Activated T-cell treated with anti-CD3 and anti-CD28 coated beads for 48 hours (primary cell): ENCODE results near the gene TCERG1L.
"Not testable (repeated sequence)": the region's sequence is repeated elsewhere in the genome, so short reads cannot be mapped to it uniquely, and the experiment has no call there.

Experiments used
- DNase-seq: peaks from one replicate; pipeline ENCODE4 v3.0.0-alpha.2; 2020; ENCODE audit warnings: low read depth

TCERG1L gene

DNA sequence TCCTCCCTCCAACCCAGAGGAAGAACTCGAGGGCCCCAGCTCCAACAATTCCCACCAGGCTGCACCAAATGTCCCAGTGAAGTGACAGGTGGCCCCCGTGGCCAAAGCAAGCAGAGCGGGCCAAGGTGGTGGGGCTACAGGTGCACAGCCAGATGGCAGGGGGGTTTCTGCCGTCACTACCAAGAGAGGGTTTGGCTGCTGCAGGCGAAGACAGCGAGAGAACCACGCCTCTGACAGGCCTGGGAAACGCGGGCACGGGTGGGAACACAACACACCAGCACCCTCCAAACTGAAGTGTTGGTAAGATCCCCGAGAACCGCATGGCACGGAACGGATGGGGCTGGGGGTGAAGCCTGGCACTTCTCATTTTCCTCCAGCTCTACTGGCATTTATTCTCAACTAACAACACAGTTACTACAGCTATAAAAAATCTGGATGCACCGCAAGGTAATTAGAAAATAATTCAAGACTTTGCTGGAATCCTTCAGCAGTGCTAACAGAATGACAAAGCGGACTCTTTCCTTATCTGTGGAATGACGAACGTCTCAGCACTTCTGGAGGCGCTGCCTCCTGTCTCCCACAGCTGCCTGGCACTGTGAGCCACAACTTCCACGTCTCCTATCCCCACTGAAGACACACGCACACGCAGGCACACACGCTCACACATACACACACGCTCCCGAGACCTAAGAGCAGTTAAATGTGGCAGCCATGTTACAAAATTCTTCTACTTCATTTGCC, 167.9 kb downstream of the TCERG1L start:
- DNase-seq, result no peak

DNA sequence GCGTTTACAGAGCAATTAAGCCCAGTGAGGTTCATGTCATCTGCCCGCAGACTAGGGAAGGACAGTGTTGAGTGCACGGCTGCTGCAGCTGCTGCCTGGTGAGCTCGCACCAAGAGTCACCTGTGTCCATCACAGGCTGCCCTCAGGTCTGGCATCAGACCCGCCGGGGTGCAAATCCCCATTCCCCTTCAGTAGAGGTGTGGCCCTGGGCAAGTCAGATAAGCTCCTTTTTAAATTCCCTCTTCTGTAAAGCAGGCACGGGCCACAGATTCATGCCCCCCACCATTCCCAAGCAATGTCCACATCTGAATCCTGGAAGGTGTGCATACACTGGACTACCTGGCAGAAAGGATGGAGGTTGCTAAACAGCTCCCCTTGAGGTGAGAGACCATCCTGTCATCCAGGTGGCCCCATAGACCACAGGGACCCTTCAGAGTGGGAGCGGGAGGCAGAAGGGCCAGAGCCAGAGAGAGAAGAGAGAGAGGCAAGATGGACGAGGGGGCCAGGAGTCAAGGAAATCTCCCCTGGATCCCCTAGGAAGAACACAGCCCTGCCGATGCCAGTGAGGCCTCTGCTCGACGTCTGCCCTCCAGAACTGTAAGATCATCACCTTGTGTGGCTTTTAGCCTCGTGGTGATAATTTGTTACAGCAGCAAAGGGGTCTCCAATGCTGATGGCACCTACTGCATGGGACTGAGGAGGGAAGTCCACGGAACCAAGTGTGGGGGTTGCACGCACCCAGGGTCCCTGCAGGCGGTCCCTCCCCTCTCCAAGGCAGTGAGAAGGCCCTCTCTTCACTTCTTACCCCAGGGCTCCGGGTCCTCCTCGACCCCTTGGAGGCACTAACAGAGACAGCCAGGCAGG, 168.8 kb downstream of the TCERG1L start:
- no peak for DNase-seq

DNA sequence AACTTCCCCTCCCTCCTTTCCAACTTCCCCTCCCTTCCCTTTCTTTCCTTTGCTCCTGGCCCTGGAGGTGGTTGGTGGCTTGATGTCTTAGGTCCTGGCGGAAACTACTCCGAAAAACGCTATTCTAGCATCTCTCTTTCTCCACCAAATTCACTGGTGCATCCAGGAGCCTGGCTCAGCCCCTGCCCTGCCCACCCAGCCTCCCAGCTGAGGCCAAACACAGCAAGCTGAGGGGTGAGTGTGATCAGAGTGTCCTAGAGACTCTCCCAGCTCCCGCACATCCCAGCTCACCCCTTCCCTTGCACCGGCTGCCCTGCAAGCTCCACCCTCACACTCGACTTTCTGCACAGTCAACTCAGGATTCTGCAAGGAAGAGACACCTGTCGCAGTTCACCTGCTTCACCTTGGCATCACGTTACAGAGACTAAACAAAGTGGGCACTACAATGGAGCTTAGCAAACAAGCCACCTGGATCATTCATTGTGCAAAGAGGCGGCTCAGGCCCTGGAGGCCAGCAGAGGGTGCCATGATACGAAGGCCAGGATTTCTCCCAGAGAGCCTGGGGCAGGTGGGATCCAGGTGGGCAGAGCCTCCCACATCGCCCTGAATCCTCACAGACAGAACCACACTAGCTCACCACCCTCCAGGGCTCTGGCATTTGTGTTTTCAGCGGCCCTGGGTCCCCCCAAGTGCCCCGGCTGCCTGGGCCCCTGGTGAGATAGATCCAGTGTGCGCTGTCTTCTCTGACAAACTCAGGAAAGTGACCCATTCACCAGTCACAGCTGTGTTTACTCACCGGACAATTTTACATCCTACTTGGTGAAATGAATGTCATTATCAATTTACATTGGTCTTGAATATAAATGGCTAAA, 169.6 kb downstream of the TCERG1L start:
- DNase-seq, result no peak

DNA sequence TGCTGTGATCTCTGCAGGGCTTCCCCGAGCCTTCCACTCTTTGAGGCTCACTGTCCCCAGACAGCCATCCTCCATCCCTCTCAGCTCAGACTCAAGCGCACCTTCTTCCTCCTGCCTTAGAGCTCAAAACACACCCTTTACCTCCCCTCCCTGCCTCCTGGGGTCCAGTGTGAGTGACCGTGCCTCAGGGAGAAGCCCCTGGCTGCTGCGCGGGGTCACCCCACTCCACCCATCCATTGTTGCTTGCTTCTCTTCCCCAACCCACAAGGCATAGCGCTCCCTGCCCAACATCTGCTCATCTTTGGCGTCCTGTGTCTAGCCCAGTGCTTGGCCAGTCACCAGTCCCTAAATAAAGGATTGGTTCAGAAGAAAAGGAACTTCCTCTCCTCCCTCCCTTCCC, 170.3 kb downstream of the TCERG1L start:
- no peak for DNase-seq

DNA sequence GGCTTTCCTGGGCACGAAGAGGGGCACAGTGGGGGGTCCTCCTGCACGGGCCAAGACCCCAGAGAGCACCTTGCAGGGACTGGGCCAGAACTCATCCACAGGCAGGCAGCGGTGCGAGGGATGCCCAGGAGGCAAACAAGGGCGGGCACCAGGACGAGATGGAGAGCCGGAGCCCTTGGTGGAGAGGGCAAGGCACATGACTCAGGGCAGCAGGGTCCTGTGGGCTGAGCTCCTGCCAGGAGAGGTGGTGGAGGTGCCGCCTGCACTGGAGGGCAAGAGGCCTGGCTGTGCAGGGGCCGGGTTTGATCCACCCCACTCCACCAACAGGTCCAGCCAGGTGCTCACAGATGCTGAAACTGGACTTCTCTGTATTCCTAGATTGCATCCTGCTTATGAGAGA, 170.9 kb downstream of the TCERG1L start:
- no peak for DNase-seq

DNA sequence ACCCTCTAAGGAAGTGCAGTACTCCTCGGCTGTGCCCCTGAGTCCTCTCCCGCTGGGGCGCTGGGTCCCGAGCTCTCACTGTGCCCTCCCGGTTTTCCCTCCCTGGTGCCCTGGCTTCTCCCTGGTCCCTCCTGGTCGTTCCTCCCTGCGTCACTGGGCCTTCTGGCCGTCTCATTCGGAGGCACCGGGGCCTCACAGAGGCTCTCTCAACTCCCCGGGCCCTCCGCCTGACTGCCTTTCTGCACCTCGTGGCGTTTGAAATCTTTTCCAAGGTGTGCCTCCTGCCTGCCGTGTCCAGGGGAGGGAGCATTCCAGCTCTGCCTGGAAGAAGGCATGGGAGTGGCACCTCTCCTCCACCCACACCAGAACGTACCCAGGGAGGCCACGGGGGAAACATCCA, 174.3 kb downstream of the TCERG1L start:
- no peak for DNase-seq

DNA sequence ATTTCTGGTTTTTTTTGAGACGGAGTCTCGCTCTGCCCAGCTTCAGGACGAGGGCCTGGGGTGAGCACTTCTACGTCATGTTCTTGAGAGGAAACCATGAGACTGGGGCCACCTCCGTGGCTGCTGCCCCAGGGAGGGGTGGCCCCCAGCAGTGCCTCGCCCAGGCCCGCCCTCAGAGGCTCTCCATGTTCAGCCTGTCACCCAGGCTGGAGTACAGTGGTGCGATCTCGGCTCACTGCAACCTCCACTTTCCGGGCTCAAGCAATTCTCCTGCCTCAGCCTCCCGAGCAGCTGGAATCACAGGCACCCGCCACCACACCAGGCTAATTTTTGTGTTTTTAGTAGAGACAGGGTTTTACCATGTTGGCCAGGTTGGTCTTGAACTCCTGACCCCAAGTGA, 175.2 kb downstream of the TCERG1L start:
- not testable (repeated sequence) for DNase-seq

DNA sequence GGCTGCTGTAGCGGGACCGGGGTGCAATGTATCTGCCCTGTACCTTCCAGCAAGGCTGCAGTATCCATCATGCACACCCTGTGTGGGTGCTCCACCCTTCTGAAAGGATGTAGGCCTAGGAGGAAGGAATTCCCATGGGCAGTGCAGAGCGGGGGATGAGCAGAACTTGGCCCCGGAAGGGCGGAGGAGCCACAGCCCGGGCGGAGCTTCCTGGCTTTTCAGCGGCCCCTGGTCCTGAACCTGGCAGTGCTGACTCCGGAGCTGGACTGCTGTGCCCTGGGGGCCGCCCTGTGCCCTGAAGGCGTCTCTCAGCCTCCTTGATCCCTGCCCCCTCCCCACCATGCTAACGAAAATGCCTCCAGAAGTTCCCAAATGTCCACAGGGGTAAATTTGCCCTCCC, 175.8 kb downstream of the TCERG1L start:
- no peak for DNase-seq

DNA sequence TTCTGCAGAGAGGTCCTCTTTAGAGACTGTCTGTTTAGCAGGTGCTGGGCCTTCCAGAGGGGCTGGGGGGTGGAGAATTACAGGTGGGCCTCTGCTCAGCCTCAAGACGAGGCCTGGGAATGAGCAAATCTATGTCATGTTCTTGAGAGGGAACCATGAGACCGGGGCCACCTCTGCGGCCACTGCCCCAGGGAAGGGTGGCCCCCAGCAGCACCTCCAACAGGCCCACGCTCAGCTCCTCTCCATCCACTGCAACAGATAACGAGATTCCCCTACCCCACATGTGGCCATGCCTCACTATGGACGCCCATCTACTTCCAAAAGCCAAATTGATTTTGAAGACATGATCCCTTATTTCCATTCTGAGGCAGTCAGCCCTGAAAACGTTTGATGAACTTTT, 176.9 kb downstream of the TCERG1L start:
- no peak for DNase-seq

DNA sequence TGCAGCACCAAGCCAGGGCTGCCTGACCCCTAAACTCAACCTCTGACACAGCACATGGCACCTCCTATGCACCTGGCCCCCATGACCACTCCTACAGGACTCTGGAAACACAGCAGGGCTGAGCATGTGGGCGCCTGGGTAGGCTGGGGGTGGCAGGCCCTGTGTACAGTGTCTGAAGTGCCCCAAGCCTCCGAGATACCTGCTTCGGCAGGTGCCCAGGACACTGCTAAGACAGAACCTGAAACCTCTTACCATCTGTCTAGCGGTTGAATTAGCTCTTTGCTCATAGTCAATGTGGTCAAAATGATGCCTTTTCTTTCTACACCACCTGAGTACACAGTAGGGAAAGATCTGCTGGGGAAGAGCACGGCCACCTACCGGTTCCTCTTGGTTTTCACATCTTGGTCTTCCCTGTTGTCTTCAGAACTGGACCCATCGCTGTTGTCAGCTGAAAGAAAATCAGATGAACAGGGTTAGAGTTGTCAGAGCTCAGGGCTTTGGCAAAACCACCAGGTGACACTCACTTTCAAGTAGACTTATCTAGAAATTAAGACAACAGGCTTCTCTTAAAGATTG, 177.4 kb downstream of the TCERG1L start:
- DNase-seq, result no peak

DNA sequence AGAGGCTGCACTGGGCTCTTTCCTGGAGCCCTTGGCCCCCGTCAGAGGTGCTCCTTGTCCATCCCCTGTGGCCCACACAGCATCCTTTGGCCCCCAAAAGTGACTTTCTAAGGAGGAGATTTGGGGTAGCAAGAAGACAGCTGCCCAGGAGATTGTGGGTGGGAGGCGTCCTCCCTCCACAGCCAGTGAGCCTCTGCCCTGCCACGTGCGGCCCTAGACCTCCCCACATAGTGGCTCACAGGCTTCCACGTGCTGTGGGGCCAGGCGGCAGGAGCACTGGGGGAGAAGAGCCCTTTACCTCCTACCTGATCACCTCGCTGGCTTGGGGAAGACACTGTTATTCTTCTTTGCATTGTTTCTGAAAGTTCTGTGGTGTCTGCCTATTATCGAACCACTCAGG, 178.8 kb downstream of the TCERG1L start:
- DNase-seq, result no peak

DNA sequence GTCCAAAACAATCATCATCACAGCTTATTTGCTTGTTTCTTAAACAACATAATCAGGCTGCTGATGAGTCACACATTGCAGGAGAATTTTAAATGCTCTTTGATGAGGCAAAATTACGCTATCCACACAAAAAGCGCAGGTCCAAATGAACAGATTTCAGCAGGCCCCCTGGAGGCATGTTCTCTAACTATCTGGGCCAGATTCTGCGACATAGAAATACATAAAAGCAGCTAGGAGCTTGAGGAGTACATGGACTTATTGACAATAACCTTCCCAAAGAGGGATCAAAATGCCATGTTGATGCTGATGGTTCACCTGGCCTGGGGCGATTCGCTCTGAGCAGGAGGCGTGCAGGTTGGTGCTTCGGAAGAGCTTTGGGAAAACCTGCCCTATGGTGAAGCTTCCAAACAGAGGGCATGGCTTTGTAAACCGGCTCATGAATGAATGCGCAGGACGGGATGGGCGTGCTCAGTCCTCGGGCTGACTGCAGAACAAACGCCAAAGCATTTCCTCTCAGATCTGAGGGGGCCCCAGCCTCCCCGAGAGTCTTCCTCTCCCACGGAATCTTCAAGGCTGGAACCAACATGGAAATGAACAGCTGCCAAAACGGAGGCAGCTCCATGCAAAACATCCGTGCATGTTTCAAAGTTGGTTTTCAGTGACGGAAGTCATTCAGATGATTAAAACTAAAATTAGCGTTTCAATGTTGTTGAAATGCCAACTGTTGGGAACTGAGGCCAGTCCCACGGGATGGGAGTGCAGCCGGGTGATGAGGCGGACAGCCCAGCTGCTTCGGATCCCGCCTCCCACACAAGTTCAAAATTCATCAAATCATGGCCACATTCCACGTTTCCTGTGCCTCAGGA, 179.6 kb downstream of the TCERG1L start:
- no peak for DNase-seq

DNA sequence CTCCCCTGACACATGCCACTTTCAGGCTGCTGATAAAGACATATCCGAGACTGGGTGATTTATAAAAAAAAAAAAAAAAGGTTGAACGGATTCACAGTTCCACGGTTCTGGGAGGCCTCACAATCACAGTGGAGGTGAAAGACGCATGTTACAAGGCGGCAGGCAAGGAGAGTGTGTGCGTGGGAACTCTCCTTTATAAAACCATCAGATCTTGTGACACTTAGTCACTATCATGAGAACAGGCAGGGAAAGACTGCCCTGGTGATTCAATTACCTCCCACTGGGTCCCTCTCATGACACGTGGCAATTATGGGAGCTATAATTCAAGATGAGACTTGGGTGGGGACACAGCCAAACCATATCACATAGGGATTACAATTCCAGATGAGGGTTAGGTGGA, 181.5 kb downstream of the TCERG1L start:
- no peak for DNase-seq

DNA sequence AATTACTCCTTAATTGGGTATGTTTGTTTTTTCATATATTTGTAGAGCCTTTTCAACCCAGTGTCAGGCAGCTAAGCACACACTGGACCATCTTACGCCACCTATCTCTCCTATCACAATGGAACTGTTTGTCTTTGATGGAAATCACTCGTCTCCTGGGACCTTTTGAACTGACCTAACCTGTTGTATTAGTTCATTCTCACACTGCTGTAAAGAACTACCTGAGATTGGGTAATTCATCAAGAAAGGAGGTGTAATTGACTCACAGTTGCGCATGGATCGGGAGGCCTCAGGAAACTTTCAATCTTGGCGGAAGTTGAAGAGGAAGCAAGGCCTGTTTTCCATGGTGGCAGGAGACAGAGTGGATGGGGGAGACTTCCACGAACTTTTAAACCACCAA, 182.0 kb downstream of the TCERG1L start:
- no peak for DNase-seq

DNA sequence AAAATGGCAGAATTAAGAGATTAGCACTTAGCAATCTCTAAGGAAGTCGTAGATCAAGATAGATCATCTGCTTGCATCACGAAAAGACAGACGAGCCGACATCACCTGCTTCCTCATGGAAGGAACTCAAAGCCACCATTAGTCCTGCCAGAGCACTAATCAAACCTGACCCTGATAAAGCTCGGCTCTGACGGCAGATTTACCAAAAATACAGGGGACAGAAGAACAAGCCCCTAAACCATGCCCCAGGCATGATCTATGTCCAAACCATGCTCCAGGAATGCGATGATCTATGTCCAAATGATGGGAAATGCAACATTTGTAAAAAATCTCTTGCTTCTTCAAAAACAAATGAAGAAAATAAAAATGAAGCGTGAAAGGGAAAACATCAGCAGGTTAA, 182.8 kb downstream of the TCERG1L start:
- DNase-seq, result no peak

DNA sequence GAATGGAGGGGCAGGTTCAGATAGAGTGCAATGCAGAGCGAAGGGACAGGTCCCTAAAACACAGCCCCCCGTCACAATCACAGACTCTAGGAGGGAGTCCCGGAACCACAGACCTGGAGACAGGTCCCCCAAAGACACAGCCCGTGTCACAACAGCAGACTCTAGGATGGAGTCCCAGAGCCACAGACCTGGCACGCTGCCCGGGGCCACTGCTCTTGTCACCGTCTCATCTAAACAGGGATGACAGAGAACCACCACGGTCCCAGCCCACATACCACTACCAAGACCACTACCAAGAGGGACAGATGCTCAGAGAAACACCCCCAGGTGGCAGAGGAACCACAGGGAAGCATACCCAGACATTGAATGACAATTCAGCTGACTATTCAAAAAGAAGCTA, 183.9 kb downstream of the TCERG1L start:
- DNase-seq, result no peak

DNA sequence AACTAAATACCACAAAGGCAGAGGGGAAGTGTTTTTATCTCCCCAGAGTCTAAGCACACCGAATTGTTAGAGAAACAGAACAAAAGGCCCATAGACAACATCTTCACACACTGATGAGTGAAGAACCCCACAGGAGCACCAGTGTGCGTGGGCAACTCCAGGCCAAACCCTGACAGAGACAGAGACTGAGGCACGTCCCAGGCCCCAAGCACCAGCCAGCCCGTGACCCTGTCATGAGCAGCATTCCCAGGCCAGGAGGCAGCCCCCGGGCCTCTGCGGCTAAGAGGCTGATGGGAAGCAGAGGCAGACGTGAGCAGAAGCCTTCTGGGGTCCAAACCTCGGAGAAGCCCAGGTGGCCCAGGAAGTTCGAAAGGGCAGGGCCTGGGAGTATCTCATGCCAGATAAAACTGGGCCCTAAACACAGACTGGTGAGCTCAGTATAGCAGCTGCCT, 184.4 kb downstream of the TCERG1L start:
- DNase-seq, result no peak

DNA sequence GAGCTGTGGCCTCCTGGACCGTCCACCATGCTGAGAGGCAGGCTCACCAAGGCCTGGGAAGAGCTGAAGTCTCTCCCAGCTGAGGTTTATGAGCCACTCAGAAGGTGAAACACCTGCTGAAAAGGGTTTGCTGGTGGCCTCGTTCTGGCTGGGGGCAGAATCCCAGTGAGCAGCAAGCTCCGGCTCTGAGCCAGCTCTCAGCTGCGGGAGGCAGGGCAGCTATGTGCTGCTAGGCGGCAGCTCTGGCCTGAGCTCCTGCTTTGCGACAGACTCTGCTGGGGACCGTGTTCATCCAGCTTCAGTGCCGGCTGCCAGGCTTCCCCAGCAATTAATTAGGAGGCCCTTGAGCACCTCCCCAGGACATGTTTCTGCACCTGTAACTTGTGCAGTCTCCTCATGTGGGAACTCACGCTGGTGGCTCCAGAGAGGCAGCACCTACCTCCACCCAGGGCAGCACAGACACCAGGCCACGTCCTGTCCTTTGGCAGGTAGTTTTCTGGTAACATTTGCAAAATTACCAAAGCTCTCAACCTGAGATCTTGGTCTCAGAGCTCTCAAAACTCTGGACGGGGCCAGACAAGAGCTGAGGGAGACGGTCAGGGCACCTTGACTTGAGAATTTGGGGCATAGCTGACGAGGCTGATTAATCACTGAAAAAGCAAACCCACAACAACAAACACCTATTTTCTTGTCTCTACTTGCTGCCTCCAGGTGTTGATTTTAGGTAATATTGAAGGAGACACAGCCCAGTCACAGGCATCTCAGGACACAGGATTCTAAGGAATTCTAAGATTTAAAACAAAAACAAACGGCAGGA, 185.0 kb downstream of the TCERG1L start:
- DNase-seq, result no peak

DNA sequence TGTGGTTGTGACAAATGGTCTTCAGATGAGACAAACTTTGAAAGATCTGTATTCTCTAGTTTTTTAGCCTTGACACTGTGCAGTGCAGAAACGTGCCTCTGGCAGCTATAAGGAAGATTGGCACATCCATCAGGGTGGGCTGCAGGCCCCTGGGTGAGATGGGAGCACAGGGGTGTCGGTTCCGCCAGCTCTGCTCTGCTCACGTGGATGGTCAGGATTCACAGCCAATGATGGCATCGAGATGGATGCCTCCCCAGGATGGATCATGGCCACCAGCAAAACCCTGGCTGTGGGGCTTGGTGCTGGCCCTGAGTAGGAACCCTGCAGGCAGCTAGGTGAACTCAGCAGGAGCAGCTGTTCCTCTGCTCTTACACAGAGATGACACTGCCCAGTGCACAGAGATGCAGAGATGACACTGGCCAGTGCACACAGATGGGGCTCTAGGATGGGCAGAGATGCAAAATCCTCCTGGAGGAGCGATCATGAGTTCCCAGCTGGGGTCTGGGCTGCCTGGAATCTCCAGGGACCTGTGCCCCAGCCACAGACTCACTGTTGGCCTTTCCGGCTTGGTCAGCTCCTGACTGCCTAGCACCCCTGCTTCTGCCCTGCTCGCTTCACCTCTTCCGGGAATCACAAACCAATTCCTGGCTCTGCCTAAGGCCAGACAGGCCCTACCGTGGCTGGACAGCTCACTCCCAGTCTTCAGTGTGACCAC, 185.9 kb downstream of the TCERG1L start:
- no peak for DNase-seq

DNA sequence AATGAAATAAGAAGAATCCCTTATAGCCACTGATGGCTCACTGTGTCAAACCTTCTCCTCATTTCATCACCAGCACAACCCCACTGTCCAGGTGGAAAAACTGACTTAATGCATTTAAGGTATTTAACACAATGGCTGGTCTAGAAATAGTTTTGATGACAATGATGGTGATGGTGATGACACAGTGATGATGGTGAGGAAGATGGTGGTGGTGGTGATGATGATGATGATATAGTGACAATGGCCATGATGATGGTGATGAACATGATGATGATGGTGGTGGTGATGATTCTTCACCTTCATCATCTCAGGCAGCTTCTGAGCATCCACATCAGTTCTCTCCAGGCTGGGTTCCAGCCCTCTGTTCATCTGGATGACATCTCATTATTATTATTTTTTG, 186.6 kb downstream of the TCERG1L start:
- no peak for DNase-seq
